GM18499 (cell line): ENCODE measurements around the gene PICK1.
"Not testable (repeated sequence)": the region's sequence is repeated elsewhere in the genome, so short reads cannot be mapped to it uniquely, and the experiment has no call there.

Experiments
- ATAC-seq: cut with Tn5 transposase; IDR thresholded peaks from one replicate; pipeline ENCODE4 v1.9.1; 2021; ENCODE audit warnings: moderate number of reproducible peaks; ENCODE audit not compliant: insufficient read depth, unreplicated experiment

The PICK1 gene

DNA sequence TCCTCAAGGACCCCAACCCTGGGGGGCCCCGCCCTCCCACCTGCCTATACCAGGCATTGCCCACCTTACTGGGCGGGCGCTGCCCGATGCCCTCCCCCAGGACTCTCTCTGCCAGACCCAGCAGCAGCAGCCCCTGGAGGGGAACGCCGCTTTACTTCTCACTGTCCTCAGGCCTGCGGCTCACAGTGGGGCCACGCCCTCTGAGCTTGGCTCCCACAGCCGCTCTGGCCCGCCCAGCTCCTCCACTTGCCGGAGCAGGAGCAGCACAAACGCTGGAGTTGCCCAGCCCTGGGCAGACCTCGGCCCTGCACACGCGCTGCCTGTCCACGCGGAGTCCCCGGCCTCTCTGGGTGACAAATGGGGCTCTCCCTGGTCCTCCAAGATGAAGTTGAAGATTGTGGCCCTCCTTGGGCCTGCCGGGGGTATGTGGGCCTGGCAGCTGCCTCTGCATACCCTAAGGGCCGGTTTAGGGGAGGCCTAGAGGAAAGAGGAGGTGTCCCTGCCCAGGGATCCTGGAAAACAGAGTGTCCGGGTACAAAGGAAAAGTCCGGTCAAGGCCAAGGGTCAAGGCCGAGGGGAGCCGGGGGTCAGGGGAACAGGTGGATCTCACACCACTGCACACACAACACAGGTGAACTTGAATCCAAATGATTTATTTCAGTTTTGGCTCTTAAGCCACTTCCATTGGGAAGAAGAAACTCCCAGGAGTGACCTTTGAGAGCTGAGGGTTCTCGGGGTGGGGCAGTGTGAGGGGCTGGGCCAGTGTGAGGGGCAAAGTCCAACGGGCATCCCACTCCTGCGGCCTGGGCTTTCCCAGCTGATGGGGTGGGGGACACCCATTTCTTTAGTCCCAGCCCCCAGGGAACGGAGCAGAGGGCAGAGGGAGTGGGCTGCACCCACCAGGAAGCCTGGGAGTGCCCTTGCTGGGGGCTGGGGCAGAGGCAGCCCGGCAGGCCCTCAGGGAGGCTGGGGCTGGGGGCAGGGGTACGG is 54.0 kb downstream of the PICK1 start:
- no peak for ATAC-seq

DNA sequence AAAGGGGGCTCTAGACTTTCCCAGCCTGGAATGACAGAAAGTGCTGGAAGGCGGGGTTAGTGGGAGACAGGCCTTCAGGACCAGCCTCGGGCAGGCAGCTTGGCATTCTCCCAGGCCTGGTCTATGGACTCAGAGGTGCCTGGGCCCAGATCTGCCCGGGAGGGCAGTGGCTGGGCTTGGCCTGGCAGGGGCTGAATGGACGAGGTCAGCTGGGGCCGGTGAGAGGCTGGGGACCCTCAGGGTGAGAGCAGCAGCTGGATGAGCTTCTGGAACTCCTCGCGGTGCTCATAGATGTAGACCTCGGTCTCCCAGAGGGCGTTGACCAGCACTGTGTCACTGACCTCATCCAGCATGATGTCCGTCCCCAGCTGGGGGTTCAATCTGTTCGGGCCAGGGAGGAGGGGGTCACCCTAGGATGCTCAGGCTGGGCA is 54.7 kb downstream of the PICK1 start:
- ATAC-seq, result no peak

DNA sequence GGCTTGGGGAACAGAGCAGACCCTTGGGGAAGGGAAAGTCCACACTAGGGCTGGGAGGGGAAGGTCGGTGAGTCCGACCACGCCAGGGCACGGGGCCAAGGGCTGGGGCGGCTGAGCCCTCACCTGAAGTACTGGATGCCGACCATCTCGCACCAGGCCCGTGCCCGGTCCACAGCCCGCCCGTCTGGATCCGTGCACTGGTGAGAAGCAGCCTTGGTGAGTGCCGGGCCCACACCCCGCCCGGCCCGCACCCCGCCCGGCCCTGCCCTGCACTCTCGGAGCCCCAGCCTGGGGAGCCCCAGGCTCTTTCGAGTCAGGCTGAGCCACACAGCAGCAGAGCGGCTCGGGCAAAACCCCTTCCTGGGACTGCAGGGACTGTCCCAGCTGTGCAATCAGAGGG is 55.2 kb downstream of the PICK1 start:
- ATAC-seq, result no peak

DNA sequence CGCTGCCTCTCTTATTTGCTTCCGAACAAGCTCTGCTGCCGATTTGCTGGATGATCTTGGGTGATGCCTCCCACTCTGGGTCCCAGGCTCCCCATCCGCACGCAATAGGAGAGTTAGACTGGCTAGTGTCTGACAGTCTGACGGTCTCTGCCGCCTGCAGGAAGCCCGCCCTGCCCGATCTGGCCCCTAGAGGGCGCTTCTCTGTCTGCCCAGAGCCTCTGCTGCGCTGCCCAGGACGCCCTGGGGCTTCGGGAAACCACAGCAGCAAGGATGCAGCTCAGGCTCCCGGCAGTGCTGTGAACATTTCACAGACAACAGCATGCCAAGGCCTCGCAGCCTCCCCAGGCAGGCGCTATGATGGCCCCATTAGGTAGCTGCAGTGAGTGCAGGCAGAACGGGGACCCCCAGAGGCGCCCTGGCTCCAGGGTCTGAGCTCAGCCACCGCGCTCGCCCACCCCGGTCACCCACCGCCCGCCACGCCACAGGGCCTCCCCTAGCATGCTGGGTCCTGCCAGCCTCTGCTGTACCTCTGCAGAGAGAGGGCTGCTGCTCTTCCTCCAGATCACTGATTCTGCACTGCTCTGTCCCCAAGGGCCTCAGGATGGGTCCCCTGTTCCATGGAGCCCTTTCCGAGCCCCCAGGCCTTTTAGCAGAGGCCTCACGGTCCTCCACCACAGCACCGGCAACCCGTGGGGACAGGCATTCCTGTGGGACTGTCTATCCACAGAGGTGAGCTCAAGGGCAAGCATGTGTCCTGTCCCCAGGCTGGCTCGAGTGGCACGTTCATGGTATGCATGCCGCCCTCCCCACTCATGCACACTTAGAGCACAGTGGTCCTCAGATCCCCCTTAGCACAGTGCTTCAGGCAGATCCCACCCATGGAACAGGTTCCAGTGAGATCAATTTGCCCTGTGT is 57.5 kb downstream of the PICK1 start:
- ATAC-seq, result no peak

DNA sequence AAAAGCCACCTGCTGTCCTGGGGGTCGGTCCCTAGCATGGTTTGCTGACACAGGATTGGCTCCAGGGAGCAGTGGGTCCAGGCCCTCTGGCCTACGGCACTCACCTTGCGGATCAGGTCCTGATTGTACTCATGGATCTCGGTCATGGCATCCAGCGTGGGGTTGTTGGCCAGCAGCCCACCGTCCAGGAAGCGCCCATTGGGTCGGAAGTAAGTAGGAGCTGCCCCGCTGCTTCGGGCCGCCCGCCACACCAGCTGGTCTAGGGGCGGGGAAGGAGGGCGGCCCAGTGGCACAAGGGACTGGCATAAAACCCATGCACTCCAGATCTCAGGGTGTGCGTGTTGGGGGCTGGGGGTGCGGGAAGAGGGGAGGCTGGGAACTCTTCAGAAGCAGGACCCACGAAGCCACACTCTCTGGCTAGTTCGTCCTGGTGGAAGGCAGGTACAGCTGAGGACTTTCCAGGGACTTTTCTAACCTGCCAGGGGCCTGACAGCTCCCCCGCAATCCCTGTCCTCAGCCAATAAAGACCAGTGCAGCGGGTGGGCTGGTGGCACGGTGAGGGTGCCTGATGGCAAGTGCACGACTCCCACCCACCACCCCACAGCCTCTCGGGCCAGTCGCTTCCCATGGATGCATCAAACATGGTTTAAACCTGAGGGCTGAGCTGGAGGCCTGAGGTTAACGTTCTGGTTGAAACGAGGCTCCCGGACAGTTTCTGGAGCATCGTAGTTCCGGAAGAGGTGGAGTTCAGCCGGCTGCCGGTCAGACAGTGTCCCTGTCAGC is 58.4 kb downstream of the PICK1 start:
- ATAC-seq, result no peak

DNA sequence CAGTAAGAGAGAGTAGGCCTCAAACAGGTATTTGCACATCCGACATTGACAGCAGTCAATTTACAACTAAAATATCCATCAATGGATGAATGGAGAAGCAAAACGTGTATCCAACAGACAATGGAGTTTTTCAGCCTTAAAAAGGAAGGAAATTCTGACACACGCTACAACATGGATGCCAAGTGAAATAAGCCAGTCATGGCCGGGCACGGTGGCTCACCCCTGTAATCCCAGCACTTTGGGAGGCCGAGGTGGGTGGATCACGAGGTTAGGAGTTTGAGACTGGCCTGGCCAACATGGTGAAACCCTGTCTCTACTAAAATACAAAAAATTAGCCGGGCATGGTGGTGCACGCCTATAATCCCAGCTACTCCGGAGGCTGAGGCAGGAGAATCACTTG is 60.4 kb downstream of the PICK1 start:
- ATAC-seq, result not testable (repeated sequence)

DNA sequence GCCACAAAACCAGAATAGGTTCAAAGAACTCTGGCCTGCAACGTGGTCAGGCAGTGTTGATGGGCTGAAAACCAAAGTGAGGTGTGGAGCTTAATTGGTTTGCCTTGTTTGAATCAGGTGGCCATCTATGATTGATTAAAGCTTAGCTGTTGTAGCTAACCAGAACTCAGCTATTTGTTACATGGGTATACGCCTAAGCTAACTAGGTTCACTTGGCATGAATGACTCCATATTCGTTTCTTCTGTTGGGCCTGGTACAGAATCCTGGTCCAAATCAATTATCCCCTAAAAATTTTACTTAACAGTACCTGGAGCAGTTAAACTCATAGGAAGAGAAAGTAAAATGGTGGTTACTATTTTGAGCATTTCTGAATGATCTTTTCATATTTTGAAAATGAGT is 61.0 kb downstream of the PICK1 start:
- ATAC-seq, result no peak

DNA sequence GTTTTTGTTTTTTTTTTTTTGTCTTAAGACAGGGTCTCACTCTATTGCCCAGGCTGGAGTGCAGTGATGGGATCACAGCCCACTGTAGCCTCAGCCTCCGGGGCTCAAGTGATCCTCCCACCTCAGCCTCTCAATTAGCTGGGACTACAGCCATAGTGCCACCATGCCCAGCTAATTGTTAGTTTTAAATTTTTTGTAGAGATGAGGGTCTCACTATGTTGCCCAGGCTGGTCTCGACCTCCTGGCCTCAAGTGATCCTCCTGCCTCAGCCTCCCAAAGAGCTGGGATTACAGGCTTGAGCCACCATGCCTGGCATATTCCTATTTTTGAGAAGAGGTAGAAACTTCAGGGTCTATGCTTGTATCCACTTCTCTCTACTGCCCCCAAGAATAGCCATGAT is 61.5 kb downstream of the PICK1 start:
- not testable (repeated sequence) for ATAC-seq

DNA sequence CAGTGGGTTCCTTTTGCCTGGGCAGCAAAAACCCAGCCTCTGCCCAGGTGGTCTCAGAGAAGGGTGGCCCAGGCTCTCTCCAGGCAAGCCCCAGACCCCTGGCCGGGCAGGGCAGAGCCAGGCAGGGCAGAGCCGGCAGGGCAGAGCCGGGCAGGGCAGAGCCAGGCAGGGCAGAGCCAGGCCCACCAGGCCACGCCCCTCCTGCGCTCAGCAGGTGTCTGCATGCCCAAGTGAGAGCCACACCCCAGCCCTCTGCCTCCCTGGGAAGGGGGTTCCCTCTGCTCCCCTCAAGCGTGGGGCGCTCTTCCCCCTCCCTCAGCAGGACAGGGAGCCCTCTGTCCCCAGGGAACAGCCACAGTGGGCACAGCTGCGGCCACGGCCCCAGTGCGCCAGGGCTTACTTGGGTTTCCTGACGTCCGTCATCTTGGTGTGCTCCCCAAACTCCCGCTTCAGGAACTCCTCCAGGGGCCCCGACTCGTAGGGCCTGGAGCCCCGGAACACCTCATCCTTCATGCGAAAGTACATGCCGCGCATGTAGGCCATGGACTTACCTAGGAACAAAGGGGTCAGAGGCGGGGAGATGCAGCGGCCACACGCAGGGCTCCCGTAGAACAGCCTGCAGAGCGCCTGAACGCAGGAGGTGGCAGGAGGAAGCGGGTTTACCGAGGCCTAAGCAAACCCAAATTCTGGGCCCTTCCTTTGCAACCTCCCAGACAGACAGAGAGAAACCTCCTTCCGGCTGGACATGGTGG is 63.3 kb downstream of the PICK1 start:
- ATAC-seq, result no peak

DNA sequence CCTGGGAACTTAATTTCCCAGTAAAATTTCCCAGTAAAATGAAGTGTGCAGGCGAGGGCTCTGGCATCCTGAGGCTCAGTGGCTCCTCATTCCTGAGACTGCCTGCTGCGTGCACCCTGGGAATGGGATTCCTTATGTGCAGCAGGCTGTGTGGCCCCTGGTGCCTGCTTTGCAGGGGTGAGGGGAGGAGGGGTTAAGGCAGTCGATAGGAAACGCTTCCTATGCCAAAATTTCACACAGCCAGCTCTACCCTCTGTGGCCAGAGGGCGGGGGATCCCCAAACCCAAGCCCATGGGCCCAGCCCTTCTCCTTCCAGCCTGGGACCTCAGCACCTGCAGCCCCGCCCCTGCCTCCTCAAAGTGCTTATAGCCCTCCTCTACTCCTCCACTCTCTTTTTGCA is 65.4 kb downstream of the PICK1 start:
- no peak for ATAC-seq

DNA sequence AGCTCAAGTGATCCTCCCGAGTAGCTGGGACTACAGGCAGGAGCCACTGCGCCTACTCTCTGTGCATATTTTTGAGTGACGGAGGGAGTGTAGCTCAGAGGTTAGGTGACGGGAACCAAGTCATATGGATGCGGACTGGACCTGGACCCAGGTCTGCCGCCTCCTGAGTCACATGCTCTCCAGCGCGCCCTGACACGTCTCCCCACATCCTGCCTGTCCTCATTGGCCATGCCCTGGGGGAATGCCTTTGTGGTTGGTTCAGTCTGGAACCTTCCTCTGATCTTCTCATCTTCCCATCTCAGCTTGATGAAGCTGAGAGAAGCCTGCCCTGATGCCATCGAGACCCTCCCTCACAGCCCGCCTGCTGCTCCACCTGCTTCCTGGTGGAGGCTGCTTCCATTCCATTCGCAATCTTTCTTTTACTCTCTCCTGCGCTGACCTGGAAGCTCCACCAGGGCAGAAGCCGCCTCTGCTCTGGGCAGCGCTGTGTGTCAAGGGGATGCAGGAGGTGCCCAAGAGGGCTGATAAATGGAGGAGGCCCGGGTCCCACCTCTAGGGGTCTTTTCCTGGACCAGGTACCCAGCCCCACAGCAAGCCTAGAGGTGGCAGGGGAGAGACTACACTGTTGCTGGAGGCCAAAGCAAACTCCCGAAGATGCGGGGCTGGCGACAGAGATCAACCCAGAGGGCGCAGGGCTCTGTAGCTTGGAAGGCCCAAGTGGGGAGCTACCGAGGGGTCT is 67.2 kb downstream of the PICK1 start:
- ATAC-seq, result no peak

DNA sequence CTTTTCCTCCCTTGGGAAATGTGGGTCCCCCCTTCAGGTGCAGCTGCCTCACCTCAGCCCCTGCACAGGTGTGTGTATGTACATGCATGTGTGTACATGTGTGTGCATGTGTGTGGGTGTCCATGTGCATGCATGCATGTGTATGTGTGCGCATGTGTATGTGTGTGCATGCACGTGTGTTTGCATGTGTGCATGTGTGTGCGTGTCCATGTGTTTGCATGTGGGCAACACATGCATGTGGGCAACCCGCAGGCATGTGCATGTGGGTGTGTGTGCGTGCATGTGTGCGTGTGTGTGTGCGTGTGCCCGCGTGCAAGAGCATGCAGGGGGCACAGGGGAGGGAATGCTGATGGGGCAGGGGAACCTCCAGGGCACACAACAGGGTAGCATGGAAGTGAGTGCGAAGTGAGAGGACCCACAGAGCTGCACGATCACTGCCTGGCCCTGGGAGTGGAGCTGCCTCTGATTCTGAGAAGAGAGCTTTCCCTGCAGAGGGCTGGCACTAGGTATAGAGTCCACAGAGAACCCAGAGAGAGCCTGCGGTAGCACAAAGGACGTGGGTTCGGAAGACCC is 67.9 kb downstream of the PICK1 start:
- no peak for ATAC-seq
